WTC11 (cell line): ENCODE results near the gene LZTS2. TPM values are rescaled to one million over a fixed set of nuclear protein-coding genes. Genes with fewer than 3 reads are reported as not detected.

Experiments used
- ATAC-seq: fragments of 200-7000 bp; cut with Tn5 transposase; 2 replicates; pipeline ENCODE4 v1.10.0; 2021; ENCODE audit warnings: mild to moderate bottlenecking, moderate library complexity
- CTCF ChIA-PET: fragments of 300-600 bp; sonication (Branson Sonifier 250); formaldehyde crosslinking; loops from one replicate; lab custom pipeline; 2021; ENCODE audit warnings: antibody characterized with exemption; lab: Charles Lee
- POLR2A ChIA-PET: fragments of 350-600 bp; sonication (Branson Sonifier 250); formaldehyde crosslinking; loops from one replicate; lab custom pipeline; 2021; ENCODE audit warnings: antibody characterized with exemption; lab: Charles Lee
- DNase-seq: peaks from one replicate; pipeline ENCODE4 v3.0.0; 2021; ENCODE audit warnings: low spot score
- H3K27ac Mint-ChIP-seq: 2 replicates; pipeline ENCODE4 v1.8.0; 2021; ENCODE audit warnings: mixed read lengths
- H3K27me3 Mint-ChIP-seq: 2 replicates; pipeline ENCODE4 v1.8.0; 2021; ENCODE audit warnings: low read depth, mild to moderate bottlenecking, moderate library complexity, mixed read lengths
- H3K36me3 Mint-ChIP-seq: 2 replicates; pipeline ENCODE4 v1.8.0; 2021; ENCODE audit warnings: mixed read lengths
- H3K4me1 Mint-ChIP-seq: 2 replicates; pipeline ENCODE4 v1.8.0; 2022; ENCODE audit warnings: mixed read lengths
- H3K4me3 Mint-ChIP-seq: 2 replicates; pipeline ENCODE4 v1.8.0; 2021; ENCODE audit warnings: mild to moderate bottlenecking, moderate library complexity, mixed read lengths
- H3K9me3 Mint-ChIP-seq: 2 replicates; pipeline ENCODE4 v1.8.0; 2021; ENCODE audit warnings: mixed read lengths
- ARID4B ChIP-seq: sonication (generic); formaldehyde crosslinking; IDR thresholded peaks from 2 replicates; pipeline ENCODE4 v1.8.0; 2023; ENCODE audit warnings: missing genetic modification reagents, mild to moderate bottlenecking, borderline replicate concordance
- FOXK1 ChIP-seq: sonication (generic); formaldehyde crosslinking; IDR thresholded peaks from 2 replicates; pipeline ENCODE4 v1.8.0; 2022; ENCODE audit warnings: mild to moderate bottlenecking, moderate library complexity, missing genetic modification reagents
- FOXP1 ChIP-seq: sonication (generic); formaldehyde crosslinking; IDR thresholded peaks from 2 replicates; pipeline ENCODE4 v1.8.0; 2022; ENCODE audit warnings: missing genetic modification reagents, mild to moderate bottlenecking, moderate library complexity, borderline replicate concordance
- NR3C1 ChIP-seq: sonication (generic); formaldehyde crosslinking; conservative IDR thresholded peaks from 2 replicates; pipeline ENCODE4 v1.8.1; 2023; ENCODE audit warnings: low read depth, mild to moderate bottlenecking, missing genetic modification reagents
- OVOL2 ChIP-seq: fragments of 250-450 bp; sonication (Bioruptor Pico); IDR thresholded peaks from 2 replicates; pipeline ENCODE4 v1.9.0; 2021; ENCODE audit warnings: mild to moderate bottlenecking, borderline replicate concordance
- RELA ChIP-seq: sonication (generic); formaldehyde crosslinking; IDR thresholded peaks from 2 replicates; pipeline ENCODE4 v1.8.1; 2022; ENCODE audit warnings: missing genetic modification reagents, mild to moderate bottlenecking, borderline replicate concordance
- SOX15 ChIP-seq: fragments of 250-450 bp; sonication (Bioruptor Pico); IDR thresholded peaks from 2 replicates; pipeline ENCODE4 v1.9.0; 2021; ENCODE audit warnings: mild to moderate bottlenecking
- ZBTB21 ChIP-seq: sonication (generic); formaldehyde crosslinking; IDR thresholded peaks from 2 replicates; pipeline ENCODE4 v1.8.1; 2023; ENCODE audit warnings: mild to moderate bottlenecking, missing genetic modification reagents, borderline replicate concordance
- ZMAT4 ChIP-seq: fragments of 250-450 bp; sonication (Bioruptor Pico); IDR thresholded peaks from 2 replicates; pipeline ENCODE4 v1.9.0; 2021; ENCODE audit warnings: mild to moderate bottlenecking
- ZNF121 ChIP-seq: sonication (generic); formaldehyde crosslinking; IDR thresholded peaks from 2 replicates; pipeline ENCODE4 v1.8.0; 2023; ENCODE audit warnings: missing genetic modification reagents
- ZNF317 ChIP-seq: sonication (generic); formaldehyde crosslinking; IDR thresholded peaks from 2 replicates; pipeline ENCODE4 v1.8.1; 2023; ENCODE audit warnings: low read depth, mild to moderate bottlenecking, moderate library complexity, missing genetic modification reagents, borderline replicate concordance
- total RNA-seq: library from RNA; stranded (reverse); gene quantifications from 3 replicates; pipeline ENCODE4 v1.2.3, GENCODE V29; 2021
- TF ChIP-seq, protein P1 (sequence below): fragments of 200-600 bp; IDR thresholded peaks from 2 replicates; pipeline ENCODE4 v1.8.0; 2022; ENCODE audit warnings: antibody characterized with exemption
- TF ChIP-seq, protein P2 (sequence below): fragments of 250-450 bp; sonication (Bioruptor Pico); IDR thresholded peaks from 2 replicates; pipeline ENCODE4 v1.8.0; 2021; ENCODE audit warnings: mild to moderate bottlenecking
- TF ChIP-seq, protein P3 (sequence below): fragments of 250-450 bp; sonication (Bioruptor Pico); conservative IDR thresholded peaks from 2 replicates; pipeline ENCODE4 v1.9.0; 2021; ENCODE audit warnings: mild to moderate bottlenecking
- TF ChIP-seq, protein P4 (sequence below): sonication (generic); formaldehyde crosslinking; conservative IDR thresholded peaks from 2 replicates; pipeline ENCODE4 v1.8.1; 2022; ENCODE audit warnings: mild to moderate bottlenecking, missing genetic modification reagents
- TF ChIP-seq, protein P5 (sequence below): sonication (generic); formaldehyde crosslinking; IDR thresholded peaks from 2 replicates; pipeline ENCODE4 v1.8.1; 2022; ENCODE audit warnings: missing genetic modification reagents, borderline replicate concordance
- TF ChIP-seq, protein P6 (sequence below): sonication (generic); formaldehyde crosslinking; IDR thresholded peaks from 2 replicates; pipeline ENCODE4 v1.8.1; 2022; ENCODE audit warnings: low read depth, missing genetic modification reagents, borderline replicate concordance

Gene LZTS2
- total RNA-seq, 1 experiment from 2014 or later, result 84.6 TPM

- H3K4me3 Mint-ChIP-seq, result no peak overlapping the region
- peaks cover 13% of the 10 kb centered on the region for H3K36me3 Mint-ChIP-seq
- TF ChIP-seq OVOL2 (CRISPR knock-in tag), result no peak
- no peak for TF ChIP-seq RELA (CRISPR knock-in tag)
- no peak for TF ChIP-seq ZNF317
- TF ChIP-seq, protein P1, sequence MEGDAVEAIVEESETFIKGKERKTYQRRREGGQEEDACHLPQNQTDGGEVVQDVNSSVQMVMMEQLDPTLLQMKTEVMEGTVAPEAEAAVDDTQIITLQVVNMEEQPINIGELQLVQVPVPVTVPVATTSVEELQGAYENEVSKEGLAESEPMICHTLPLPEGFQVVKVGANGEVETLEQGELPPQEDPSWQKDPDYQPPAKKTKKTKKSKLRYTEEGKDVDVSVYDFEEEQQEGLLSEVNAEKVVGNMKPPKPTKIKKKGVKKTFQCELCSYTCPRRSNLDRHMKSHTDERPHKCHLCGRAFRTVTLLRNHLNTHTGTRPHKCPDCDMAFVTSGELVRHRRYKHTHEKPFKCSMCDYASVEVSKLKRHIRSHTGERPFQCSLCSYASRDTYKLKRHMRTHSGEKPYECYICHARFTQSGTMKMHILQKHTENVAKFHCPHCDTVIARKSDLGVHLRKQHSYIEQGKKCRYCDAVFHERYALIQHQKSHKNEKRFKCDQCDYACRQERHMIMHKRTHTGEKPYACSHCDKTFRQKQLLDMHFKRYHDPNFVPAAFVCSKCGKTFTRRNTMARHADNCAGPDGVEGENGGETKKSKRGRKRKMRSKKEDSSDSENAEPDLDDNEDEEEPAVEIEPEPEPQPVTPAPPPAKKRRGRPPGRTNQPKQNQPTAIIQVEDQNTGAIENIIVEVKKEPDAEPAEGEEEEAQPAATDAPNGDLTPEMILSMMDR, result no peak
- TF ChIP-seq ZMAT4 (CRISPR knock-in tag), result no peak
- TF ChIP-seq, protein P2, sequence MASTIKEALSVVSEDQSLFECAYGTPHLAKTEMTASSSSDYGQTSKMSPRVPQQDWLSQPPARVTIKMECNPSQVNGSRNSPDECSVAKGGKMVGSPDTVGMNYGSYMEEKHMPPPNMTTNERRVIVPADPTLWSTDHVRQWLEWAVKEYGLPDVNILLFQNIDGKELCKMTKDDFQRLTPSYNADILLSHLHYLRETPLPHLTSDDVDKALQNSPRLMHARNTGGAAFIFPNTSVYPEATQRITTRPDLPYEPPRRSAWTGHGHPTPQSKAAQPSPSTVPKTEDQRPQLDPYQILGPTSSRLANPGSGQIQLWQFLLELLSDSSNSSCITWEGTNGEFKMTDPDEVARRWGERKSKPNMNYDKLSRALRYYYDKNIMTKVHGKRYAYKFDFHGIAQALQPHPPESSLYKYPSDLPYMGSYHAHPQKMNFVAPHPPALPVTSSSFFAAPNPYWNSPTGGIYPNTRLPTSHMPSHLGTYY, result no peak
- DNase-seq (no peak), ATAC-seq (no peak)
- no peaks in the 10 kb centered on the region for H3K9me3 Mint-ChIP-seq
- ChIA-PET POLR2A (no interaction called here), CTCF (interaction anchor here (1.1 to 13.4 kb wide), 3 partner anchors 8 to 40 kb away, joined by 4 to 277 read pairs (median 273); no protein-coding TSS in a partner anchor)
- no peak overlapping the region for H3K27ac Mint-ChIP-seq
- H3K4me1 Mint-ChIP-seq, result peaks cover 18% of the 10 kb centered on the region
- H3K27me3 Mint-ChIP-seq, result no peaks in the 10 kb centered on the region
Observed at GRCh38 chr10:101001659-101002035, 2.0 kb downstream of the LZTS2 start.

GRCh38 chr10:101002456-101002855, 2.8 kb downstream of the LZTS2 start:
- Mint-ChIP-seq H3K27me3 (no peaks in the 10 kb centered on the region), H3K9me3 (no peaks in the 10 kb centered on the region)
- DNase-seq, result no peak

GRCh38 chr10:101003639-101004206, 4.1 kb downstream of the LZTS2 start:
- Mint-ChIP-seq H3K36me3 (peaks cover 13% of the 10 kb centered on the region), H3K4me1 (peaks cover 16% of the 10 kb centered on the region), H3K27ac (no peak overlapping the region), H3K27me3 (no peaks in the 10 kb centered on the region), H3K9me3 (no peaks in the 10 kb centered on the region), H3K4me3 (no peak overlapping the region)
- CTCF ChIA-PET, result interaction anchor here (1.0 to 13.4 kb wide), 7 partner anchors 5 to 69 kb away, joined by 3 to 277 read pairs (median 4); partner anchors contain the start of gene SEMA4G
- ATAC-seq (no peak), DNase-seq (no peak)
- POLR2A ChIA-PET, result no interaction called here
- TF ChIP-seq ZNF121 (CRISPR knock-in tag), result no peak
- TF ChIP-seq ARID4B (CRISPR knock-in tag), result no peak
- TF ChIP-seq, protein P3, sequence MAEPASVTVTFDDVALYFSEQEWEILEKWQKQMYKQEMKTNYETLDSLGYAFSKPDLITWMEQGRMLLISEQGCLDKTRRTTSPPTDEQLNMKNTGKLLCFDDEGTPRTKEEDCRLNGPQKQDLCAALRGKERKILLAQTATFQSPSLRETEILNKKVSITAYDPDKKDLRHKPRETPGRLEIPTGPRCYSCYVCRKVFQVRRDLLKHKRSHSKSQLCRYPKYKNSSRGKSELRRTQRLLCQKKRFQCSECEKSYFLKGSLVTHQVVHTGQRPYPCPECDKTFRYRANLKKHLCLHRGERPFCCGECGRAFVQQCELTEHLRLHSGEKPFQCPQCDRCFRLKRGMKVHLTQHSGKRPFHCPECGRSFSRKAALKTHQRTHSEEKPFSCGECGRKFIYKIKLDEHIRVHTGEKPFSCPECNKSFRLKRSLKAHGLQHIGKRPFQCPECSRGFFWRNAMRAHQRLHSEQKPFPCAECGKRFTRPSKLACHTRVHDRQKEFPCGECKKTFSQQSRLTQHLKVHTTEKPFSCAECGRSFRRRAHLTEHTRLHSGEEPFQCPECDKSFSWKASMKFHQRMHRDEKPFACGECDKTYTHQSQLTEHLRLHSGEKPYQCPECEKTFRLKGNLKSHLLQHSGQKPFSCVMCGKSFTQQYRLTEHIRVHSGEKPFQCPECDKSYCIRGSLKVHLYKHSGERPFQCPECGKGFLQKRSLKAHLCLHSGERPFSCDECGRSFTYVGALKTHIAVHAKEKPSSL, result no peak
- no peak for TF ChIP-seq SOX15 (CRISPR knock-in tag)
- TF ChIP-seq, protein P4, sequence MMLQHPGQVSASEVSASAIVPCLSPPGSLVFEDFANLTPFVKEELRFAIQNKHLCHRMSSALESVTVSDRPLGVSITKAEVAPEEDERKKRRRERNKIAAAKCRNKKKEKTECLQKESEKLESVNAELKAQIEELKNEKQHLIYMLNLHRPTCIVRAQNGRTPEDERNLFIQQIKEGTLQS (CRISPR knock-in tag), result no peak
- no peak for TF ChIP-seq FOXP1 (CRISPR knock-in tag)
- TF ChIP-seq, protein P5, sequence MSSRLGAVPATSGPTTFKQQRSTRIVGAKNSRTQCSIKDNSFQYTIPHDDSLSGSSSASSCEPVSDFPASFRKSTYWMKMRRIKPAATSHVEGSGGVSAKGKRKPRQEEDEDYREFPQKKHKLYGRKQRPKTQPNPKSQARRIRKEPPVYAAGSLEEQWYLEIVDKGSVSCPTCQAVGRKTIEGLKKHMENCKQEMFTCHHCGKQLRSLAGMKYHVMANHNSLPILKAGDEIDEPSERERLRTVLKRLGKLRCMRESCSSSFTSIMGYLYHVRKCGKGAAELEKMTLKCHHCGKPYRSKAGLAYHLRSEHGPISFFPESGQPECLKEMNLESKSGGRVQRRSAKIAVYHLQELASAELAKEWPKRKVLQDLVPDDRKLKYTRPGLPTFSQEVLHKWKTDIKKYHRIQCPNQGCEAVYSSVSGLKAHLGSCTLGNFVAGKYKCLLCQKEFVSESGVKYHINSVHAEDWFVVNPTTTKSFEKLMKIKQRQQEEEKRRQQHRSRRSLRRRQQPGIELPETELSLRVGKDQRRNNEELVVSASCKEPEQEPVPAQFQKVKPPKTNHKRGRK, result no peak
- no peak for TF ChIP-seq NR3C1
- no peak for TF ChIP-seq FOXK1

More at GRCh38 chr10:101002456-101002855, 2.8 kb downstream of the LZTS2 start:
- Mint-ChIP-seq H3K27ac (no peak overlapping the region), H3K36me3 (peaks cover 13% of the 10 kb centered on the region), H3K4me3 (no peak overlapping the region), H3K4me1 (peaks cover 16% of the 10 kb centered on the region)
- CTCF ChIA-PET, result interaction anchor here (1.1 to 13.4 kb wide), 3 partner anchors 7 to 33 kb away, joined by 3 to 277 read pairs (median 273); partner anchors contain the start of gene SEMA4G
- no peak for TF ChIP-seq ZBTB21 (CRISPR knock-in tag)
- TF ChIP-seq, protein P6, sequence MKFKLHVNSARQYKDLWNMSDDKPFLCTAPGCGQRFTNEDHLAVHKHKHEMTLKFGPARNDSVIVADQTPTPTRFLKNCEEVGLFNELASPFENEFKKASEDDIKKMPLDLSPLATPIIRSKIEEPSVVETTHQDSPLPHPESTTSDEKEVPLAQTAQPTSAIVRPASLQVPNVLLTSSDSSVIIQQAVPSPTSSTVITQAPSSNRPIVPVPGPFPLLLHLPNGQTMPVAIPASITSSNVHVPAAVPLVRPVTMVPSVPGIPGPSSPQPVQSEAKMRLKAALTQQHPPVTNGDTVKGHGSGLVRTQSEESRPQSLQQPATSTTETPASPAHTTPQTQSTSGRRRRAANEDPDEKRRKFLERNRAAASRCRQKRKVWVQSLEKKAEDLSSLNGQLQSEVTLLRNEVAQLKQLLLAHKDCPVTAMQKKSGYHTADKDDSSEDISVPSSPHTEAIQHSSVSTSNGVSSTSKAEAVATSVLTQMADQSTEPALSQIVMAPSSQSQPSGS, result no peak
- ATAC-seq, result no peak
- POLR2A ChIA-PET, result no interaction called here
